NCI-H524 (cell line): ENCODE data around the gene CUEDC2.

Experiments
- DNase-seq, 2 experiments: peaks; one replicate each; lab custom pipeline; 2025; lab: John Stamatoyannopoulos, UW

Gene CUEDC2

DNA sequence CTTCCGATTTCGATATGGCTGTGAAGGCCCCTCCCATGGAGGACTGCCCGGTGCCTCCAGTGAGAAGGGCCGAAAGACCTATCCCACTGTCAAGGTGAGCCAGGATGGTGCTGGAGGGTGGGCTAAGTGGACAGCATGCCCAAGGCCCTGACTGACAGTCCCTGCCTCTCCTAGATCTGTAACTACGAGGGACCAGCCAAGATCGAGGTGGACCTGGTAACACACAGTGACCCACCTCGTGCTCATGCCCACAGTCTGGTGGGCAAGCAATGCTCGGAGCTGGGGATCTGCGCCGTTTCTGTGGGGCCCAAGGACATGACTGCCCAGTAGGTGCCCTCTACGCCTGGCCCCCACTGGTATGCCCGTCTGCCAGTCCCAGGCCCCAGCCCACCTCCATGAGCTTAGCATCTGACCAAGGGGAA lies 35.6 kb downstream of the CUEDC2 start:
- no peak for DNase-seq

DNA sequence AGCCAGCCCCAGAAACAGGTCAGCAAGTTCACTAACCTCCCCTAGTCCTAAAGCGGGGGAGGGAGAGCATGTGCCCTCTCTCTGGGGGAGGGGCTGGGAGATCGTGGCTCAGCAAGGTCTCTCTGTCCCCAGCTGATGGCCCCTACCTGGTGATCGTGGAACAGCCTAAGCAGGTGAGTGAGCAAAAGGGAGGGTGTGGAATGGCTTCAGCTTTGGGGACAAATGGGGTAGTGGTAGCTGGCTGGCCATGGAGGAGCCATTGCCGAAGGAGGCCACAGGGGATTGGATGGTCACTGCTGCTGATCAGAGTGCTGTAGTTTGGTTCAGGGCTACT lies 36.1 kb downstream of the CUEDC2 start:
- no peak for DNase-seq

GRCh38 chr10:102395400-102396316 lies 36.7 kb downstream of the CUEDC2 start, which contains the start of gene NFKB2:
TSS of gene NFKB2 (plus strand) at chr10:102395705. CDS start at chr10:102395960, 255 bp downstream.
- DNase-seq = peak in 1 of 2 experiments; percentile 36

DNA sequence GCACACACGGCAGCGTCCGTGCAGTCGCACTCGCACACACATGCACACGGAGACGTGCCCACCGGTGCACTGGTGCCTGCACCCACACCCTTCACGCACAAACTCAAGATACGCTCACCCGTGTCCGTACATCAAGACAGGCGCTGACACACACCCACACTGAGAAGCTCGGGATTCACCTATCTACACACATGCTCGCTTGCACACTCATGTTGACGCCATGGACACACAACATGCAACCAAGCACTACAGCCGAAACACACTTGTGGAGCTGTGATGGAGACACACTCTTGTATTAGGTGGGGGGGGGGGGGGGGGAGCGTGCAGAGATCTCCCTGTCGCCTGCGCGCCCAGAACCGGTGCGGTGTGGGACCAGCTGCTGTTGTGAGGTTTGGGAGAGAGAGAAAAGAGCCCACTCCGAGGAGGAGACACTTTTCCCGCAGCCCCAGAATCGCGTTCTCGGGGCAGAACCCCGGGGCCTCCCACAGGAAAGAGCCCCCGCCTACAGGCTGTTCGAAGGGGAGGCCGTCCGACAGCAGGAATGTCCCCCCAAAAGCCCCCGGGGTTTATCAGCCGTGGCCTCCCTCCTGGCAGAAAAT lies 37.5 kb downstream of the CUEDC2 start:
- DNase-seq = no peak

GRCh38 chr10:102394079-102394800 lies 38.1 kb downstream of the CUEDC2 start:
- DNase-seq = peak in 1 of 2 experiments; percentile 44

- no peak for DNase-seq
Observed at GRCh38 chr10:102393411-102394078, 38.8 kb downstream of the CUEDC2 start.

DNA sequence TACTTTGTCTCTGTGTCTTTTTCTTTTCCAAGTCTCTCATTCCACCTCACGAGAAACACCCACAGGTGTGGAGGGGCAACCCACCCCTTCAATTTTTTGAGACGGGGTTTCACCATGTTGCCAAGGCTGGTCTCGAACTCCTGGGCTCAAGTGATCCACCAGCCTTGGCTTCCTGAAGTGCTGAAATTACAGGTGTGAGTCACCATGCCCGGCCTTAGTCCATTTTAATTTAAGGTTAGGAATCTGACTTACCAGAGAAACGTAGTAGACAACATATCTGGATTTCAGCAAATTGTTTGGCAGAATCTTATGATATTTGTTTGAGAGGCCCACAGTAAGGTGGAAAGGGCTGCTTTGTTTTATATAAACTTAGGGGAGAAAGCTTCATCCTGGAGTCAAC lies 40.1 kb downstream of the CUEDC2 start:
- no peak for DNase-seq

DNA sequence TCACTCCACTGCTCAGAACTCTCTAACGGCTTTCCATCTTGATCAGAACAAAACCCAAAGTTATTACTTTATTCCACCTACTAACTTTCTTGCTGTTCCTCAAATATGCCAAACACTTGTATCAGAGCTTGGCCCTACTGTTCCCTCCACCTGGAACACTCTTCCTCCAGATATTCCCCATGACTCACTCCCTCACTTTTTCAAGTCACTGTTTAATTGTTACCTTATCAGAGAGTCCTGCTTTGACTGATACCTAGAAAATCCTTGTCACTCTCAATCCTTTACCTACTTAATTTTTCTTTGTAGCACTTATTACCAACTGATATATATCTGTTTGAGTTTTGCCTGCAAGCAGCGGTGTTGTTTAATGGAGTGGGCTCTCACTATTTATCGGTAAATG lies 42.5 kb downstream of the CUEDC2 start:
- DNase-seq = no peak

DNA sequence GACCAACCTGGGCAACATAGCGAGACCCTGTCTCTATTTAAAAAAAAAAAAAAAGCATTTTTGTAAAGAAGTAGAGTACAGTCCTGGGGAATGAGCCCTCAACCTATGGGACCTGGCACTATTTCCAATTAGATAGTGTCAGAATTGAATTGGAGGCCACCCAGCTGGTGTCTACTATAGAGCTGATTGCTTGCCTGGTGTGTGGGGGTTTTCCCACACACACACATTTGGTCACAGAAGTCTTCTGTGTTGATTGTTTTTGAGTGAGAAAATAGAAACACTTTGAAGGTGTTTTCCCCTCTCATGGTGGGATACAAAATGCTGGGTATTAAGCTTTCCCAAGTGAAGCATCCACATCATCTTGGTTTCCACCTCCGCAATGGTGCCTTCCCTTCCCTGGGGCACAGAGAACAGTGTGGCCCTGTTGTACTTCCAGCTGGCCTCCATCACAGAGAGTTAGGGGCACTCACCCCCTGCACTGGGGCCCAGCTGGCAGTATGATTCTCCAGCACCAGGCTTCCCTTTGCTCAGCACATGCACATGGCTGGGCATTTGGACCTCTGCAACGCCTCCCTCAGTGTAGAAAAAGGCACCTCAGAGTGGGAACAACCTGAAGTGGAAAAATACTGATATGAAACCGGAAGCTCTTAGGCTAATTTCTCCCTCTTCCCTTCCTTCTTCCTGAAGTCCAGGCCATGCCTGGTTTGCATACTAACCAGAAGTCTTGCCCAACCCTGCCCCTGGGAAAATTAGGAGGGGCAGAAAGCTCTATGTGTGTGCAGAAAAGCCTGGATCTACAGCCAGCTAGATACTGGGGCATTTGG lies 47.6 kb downstream of the CUEDC2 start:
- no peak for DNase-seq

DNA sequence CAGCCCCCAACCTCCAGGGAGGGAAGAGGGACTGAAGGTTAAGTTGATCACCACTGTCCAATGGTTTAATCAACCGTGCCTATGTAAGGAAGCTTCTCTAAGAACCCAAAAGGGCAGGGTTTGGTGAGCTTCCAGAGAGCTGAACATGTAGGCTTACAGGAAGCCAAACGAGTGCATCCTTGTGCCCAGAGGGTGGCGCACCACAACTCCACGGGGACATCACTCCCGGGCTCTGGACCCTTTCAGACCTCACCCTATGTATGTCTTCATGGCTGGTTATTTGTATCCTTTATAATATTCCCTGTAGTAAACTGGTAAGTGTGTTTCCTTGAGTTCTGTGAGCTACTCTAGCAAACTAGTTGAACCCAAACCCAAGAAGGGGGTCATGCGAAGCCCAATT lies 48.3 kb downstream of the CUEDC2 start:
- DNase-seq = no peak

DNA sequence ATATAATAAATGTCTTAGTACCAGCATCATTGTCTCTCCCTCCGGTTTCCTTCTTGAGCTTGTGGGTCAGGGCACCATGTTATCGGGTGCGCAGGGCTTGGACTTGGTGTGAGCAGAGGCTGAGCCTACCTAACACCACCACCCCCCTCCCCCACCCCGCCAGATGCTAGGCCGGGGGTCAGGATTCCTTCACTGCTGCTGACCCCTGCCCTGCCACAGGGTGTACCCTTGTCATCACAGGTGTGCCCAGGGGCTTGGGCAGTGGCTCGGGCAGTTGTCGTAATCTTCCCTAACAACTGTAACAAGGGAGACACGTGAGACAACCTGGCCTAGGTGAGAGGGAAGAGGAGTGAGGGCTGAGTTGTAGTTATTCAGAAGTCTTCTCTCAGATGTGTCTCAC lies 49.5 kb downstream of the CUEDC2 start:
- no peak for DNase-seq

DNA sequence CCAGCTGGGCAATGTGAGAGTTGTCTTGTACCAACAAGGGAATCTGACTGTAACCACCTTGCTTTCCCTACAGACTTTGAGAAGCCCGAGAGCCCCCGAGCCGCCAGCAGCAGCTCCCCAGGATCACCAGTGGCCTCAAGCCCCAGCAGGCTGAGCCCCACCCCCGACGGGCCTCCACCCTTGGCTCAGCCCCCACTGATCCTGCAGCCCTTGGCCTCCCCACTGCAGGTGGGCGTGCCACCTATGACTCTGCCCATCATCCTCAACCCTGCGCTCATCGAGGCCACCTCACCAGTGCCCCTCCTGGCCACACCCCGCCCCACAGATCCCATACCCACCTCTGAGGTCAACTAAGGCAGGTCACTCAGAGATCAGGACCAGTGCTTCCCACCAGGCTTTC lies 50.4 kb downstream of the CUEDC2 start:
- no peak for DNase-seq

- no peak for DNase-seq
Observed at GRCh38 chr10:102379383-102379782, 53.0 kb downstream of the CUEDC2 start.

GRCh38 chr10:102376901-102377300 lies 55.5 kb downstream of the CUEDC2 start:
- no peak for DNase-seq

DNA sequence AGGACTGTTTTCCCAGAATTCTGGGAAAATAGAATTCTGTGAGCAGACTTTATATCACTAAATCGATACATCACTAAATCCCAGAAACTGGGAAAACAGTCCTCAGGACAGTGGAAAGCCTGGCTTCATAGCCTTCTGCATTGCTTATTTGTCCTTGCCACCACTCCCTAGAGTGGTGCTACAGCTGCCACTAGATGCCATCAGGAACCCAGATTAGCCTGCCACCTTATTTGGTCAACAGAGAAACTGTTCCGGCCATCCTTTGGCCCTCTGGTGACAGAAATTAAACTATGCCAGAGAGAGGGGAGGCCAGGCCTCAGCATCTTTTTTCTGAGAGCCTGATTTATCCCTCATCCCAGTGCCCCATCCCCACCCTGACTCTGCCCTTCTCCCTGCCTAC lies 56.5 kb downstream of the CUEDC2 start:
- no peak for DNase-seq

DNA sequence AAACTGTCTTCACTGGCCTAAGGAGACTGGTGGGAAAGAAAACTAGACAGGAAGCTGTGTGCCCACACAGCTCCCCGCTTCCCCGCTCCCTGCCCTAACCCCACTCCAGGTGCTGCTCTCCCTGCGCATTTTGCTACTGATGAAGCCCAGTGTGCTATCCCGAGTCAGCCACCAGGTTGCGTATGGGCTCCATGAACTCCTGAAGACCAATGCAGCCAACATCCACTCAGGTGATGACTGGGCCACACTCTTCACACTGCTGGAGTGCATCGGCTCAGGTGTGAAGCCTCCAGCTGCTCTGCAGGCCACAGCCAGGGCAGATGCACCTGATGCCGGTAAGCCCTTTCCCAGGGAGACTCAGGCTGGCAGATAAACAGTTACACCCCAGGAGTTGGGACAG lies 57.1 kb downstream of the CUEDC2 start:
- peak in 1 of 2 experiments; percentile 9 for DNase-seq
